WTC11 (cell line): ENCODE results near the gene SNX25. TPM values are rescaled to one million over a fixed set of nuclear protein-coding genes. Genes with fewer than 3 reads are reported as not detected.

Experiments used
- ATAC-seq: fragments of 200-7000 bp; cut with Tn5 transposase; 2 replicates; pipeline ENCODE4 v1.10.0; 2021; ENCODE audit warnings: mild to moderate bottlenecking, moderate library complexity
- CTCF ChIA-PET: fragments of 300-600 bp; sonication (Branson Sonifier 250); formaldehyde crosslinking; loops from one replicate; lab custom pipeline; 2021; ENCODE audit warnings: antibody characterized with exemption; lab: Charles Lee
- POLR2A ChIA-PET: fragments of 350-600 bp; sonication (Branson Sonifier 250); formaldehyde crosslinking; loops from one replicate; lab custom pipeline; 2021; ENCODE audit warnings: antibody characterized with exemption; lab: Charles Lee
- DNase-seq: peaks from one replicate; pipeline ENCODE4 v3.0.0; 2021; ENCODE audit warnings: low spot score
- H3K27ac Mint-ChIP-seq: 2 replicates; pipeline ENCODE4 v1.8.0; 2021; ENCODE audit warnings: mixed read lengths
- H3K27me3 Mint-ChIP-seq: 2 replicates; pipeline ENCODE4 v1.8.0; 2021; ENCODE audit warnings: low read depth, mild to moderate bottlenecking, moderate library complexity, mixed read lengths
- H3K36me3 Mint-ChIP-seq: 2 replicates; pipeline ENCODE4 v1.8.0; 2021; ENCODE audit warnings: mixed read lengths
- H3K4me1 Mint-ChIP-seq: 2 replicates; pipeline ENCODE4 v1.8.0; 2022; ENCODE audit warnings: mixed read lengths
- H3K4me3 Mint-ChIP-seq: 2 replicates; pipeline ENCODE4 v1.8.0; 2021; ENCODE audit warnings: mild to moderate bottlenecking, moderate library complexity, mixed read lengths
- H3K9me3 Mint-ChIP-seq: 2 replicates; pipeline ENCODE4 v1.8.0; 2021; ENCODE audit warnings: mixed read lengths
- CREB1 ChIP-seq: sonication (generic); formaldehyde crosslinking; IDR thresholded peaks from 2 replicates; pipeline ENCODE4 v1.8.0; 2023; ENCODE audit warnings: mild to moderate bottlenecking, missing genetic modification reagents
- CREM ChIP-seq: sonication (generic); formaldehyde crosslinking; IDR thresholded peaks from 2 replicates; pipeline ENCODE4 v1.8.1; 2022; ENCODE audit warnings: mild to moderate bottlenecking, missing genetic modification reagents, moderate library complexity
- ESRRA ChIP-seq: sonication (generic); formaldehyde crosslinking; IDR thresholded peaks from 2 replicates; pipeline ENCODE4 v1.8.1; 2022; ENCODE audit warnings: mild to moderate bottlenecking, missing genetic modification reagents, borderline replicate concordance
- FOXP1 ChIP-seq: sonication (generic); formaldehyde crosslinking; IDR thresholded peaks from 2 replicates; pipeline ENCODE4 v1.8.0; 2022; ENCODE audit warnings: missing genetic modification reagents, mild to moderate bottlenecking, moderate library complexity, borderline replicate concordance
- GRHL2 ChIP-seq: fragments of 250-450 bp; sonication (Bioruptor Pico); IDR thresholded peaks from 2 replicates; pipeline ENCODE4 v1.8.0; 2022; ENCODE audit warnings: mild to moderate bottlenecking, moderate library complexity; ENCODE audit not compliant: insufficient replicate concordance, severe bottlenecking
- KAT7 ChIP-seq: sonication (generic); formaldehyde crosslinking; IDR thresholded peaks from 2 replicates; pipeline ENCODE4 v1.8.1; 2023; ENCODE audit warnings: missing genetic modification reagents, mild to moderate bottlenecking, borderline replicate concordance
- MYBL2 ChIP-seq: sonication (generic); formaldehyde crosslinking; IDR thresholded peaks from 2 replicates; pipeline ENCODE4 v1.8.1; 2023; ENCODE audit warnings: mild to moderate bottlenecking, moderate library complexity, missing genetic modification reagents
- NR2C2 ChIP-seq: sonication (generic); formaldehyde crosslinking; IDR thresholded peaks from 2 replicates; pipeline ENCODE4 v1.8.0; 2022; ENCODE audit warnings: mild to moderate bottlenecking, missing genetic modification reagents
- SOX15 ChIP-seq: fragments of 250-450 bp; sonication (Bioruptor Pico); IDR thresholded peaks from 2 replicates; pipeline ENCODE4 v1.9.0; 2021; ENCODE audit warnings: mild to moderate bottlenecking
- TEAD1 ChIP-seq: sonication (generic); formaldehyde crosslinking; IDR thresholded peaks from 2 replicates; pipeline ENCODE4 v1.8.0; 2022; ENCODE audit warnings: mild to moderate bottlenecking, missing genetic modification reagents
- ZNF219 ChIP-seq: sonication (generic); formaldehyde crosslinking; IDR thresholded peaks from 2 replicates; pipeline ENCODE4 v1.8.0; 2023; ENCODE audit warnings: missing genetic modification reagents, mild to moderate bottlenecking, borderline replicate concordance
- ZNF263 ChIP-seq: sonication (generic); formaldehyde crosslinking; IDR thresholded peaks from 2 replicates; pipeline ENCODE4 v1.8.1; 2022; ENCODE audit warnings: low read depth, mild to moderate bottlenecking, moderate library complexity, missing genetic modification reagents
- ZNF317 ChIP-seq: sonication (generic); formaldehyde crosslinking; IDR thresholded peaks from 2 replicates; pipeline ENCODE4 v1.8.1; 2023; ENCODE audit warnings: low read depth, mild to moderate bottlenecking, moderate library complexity, missing genetic modification reagents, borderline replicate concordance
- ZNF671 ChIP-seq: fragments of 250-450 bp; sonication (Bioruptor Pico); IDR thresholded peaks from 2 replicates; pipeline ENCODE4 v1.8.0; 2021; ENCODE audit warnings: mild to moderate bottlenecking
- total RNA-seq: library from RNA; stranded (reverse); gene quantifications from 3 replicates; pipeline ENCODE4 v1.2.3, GENCODE V29; 2021
- TF ChIP-seq, protein P1 (sequence below): sonication (generic); formaldehyde crosslinking; conservative IDR thresholded peaks from 2 replicates; pipeline ENCODE4 v1.8.1; 2022; ENCODE audit warnings: mild to moderate bottlenecking, missing genetic modification reagents
- TF ChIP-seq, protein P2 (sequence below): sonication (generic); formaldehyde crosslinking; IDR thresholded peaks from 2 replicates; pipeline ENCODE4 v1.8.1; 2023; ENCODE audit warnings: mild to moderate bottlenecking, missing genetic modification reagents
- TF ChIP-seq, protein P3 (sequence below): fragments of 200-600 bp; IDR thresholded peaks from 2 replicates; pipeline ENCODE4 v1.8.0; 2022; ENCODE audit warnings: antibody characterized with exemption
- TF ChIP-seq, protein P4 (sequence below): sonication (generic); formaldehyde crosslinking; IDR thresholded peaks from 2 replicates; pipeline ENCODE4 v1.8.0; 2023; ENCODE audit warnings: mild to moderate bottlenecking, missing genetic modification reagents
- TF ChIP-seq, protein P5 (sequence below): fragments of 250-450 bp; sonication (Bioruptor Pico); IDR thresholded peaks from 2 replicates; pipeline ENCODE4 v1.9.0; 2021; ENCODE audit warnings: mild to moderate bottlenecking
- TF ChIP-seq, protein P6 (sequence below): sonication (generic); formaldehyde crosslinking; IDR thresholded peaks from 2 replicates; pipeline ENCODE4 v1.8.1; 2022; ENCODE audit warnings: mild to moderate bottlenecking, missing genetic modification reagents, moderate library complexity, borderline replicate concordance
- TF ChIP-seq, protein P7 (sequence below): sonication (generic); formaldehyde crosslinking; IDR thresholded peaks from 2 replicates; pipeline ENCODE4 v1.8.0; 2022; ENCODE audit warnings: mild to moderate bottlenecking, missing genetic modification reagents

The SNX25 gene
- total RNA-seq, 1 experiment from 2014 or later: 16.9 TPM

DNA sequence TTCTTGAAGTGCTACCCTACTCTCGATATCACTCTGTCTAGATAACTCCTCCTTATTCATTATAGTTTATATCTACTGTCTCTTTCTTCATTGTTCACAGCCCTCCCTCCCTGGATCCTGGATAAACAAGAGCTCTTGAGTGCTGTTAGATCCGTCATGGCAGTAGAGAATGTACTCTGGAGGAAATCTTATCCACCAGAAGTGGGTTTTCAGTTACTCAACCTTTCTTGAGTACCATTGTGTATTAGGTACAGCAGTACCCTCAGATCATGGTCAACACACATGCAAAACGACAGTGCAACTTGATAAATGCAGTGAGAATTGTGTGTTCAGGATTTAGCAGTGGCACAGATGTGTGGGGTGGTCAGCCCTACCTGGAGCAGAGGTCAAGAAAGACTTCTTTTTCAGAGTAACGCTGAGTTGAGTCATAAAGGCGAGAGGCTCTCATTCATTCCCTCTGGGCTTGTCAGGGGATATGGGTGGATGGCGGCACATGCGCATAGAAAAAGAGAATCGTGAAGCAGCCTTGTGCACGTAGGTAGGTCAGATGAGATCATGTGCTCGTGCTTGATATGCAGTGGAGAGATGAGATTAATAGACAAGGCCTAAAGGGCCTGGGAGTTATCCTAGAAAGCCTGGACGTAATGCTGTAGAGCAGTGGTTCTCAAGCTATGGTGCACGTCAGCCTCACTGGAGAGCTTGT, 89.5 kb downstream of the SNX25 start:
- CTCF ChIA-PET: no interaction called here

DNA sequence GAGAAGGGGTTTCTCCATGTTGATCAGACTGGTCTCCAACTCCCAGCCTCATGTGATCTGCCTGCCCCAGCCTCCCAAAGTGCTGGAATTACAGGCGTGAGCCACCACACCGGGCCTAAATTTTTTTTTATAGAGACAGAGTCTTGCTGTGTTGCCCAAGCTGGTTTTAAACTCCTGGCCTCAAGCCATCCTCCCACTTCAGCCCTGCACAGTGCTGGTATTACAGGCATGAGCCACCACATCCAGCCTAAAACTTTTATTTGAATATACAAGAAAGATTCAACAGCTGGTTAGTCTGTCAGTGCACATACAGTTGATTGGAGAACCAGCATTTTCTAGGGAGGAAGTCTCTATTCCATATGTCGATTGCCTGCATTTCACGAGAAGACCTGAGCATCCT, 95.1 kb downstream of the SNX25 start:
- Mint-ChIP-seq H3K9me3 (no peaks in the 10 kb centered on the region), H3K4me1 (peaks cover 37% of the 10 kb centered on the region), H3K36me3 (peaks cover 4% of the 10 kb centered on the region; the same call in 1 of the 2 replicates), H3K4me3 (no peak overlapping the region), H3K27ac (peak overlapping the region; percentile 3), H3K27me3 (no peaks in the 10 kb centered on the region)
- ChIA-PET CTCF (interaction anchor here (0.9 to 3.7 kb wide), 3 partner anchors 121 to 170 kb away, joined by 4 to 16 read pairs (median 4); no protein-coding TSS in a partner anchor), POLR2A (no interaction called here)
- DNase-seq: no peak
- ATAC-seq: no peak
- TF ChIP-seq ZNF263 (CRISPR knock-in tag) (no peak), CREB1 (no peak), FOXP1 (CRISPR knock-in tag) (no peak), ESRRA (CRISPR knock-in tag) (no peak), KAT7 (CRISPR knock-in tag) (no peak)
- TF ChIP-seq, protein P1, sequence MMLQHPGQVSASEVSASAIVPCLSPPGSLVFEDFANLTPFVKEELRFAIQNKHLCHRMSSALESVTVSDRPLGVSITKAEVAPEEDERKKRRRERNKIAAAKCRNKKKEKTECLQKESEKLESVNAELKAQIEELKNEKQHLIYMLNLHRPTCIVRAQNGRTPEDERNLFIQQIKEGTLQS (CRISPR knock-in tag): no peak
- TF ChIP-seq, protein P2, sequence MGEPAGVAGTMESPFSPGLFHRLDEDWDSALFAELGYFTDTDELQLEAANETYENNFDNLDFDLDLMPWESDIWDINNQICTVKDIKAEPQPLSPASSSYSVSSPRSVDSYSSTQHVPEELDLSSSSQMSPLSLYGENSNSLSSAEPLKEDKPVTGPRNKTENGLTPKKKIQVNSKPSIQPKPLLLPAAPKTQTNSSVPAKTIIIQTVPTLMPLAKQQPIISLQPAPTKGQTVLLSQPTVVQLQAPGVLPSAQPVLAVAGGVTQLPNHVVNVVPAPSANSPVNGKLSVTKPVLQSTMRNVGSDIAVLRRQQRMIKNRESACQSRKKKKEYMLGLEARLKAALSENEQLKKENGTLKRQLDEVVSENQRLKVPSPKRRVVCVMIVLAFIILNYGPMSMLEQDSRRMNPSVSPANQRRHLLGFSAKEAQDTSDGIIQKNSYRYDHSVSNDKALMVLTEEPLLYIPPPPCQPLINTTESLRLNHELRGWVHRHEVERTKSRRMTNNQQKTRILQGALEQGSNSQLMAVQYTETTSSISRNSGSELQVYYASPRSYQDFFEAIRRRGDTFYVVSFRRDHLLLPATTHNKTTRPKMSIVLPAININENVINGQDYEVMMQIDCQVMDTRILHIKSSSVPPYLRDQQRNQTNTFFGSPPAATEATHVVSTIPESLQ (CRISPR knock-in tag): no peak
- TF ChIP-seq, protein P3, sequence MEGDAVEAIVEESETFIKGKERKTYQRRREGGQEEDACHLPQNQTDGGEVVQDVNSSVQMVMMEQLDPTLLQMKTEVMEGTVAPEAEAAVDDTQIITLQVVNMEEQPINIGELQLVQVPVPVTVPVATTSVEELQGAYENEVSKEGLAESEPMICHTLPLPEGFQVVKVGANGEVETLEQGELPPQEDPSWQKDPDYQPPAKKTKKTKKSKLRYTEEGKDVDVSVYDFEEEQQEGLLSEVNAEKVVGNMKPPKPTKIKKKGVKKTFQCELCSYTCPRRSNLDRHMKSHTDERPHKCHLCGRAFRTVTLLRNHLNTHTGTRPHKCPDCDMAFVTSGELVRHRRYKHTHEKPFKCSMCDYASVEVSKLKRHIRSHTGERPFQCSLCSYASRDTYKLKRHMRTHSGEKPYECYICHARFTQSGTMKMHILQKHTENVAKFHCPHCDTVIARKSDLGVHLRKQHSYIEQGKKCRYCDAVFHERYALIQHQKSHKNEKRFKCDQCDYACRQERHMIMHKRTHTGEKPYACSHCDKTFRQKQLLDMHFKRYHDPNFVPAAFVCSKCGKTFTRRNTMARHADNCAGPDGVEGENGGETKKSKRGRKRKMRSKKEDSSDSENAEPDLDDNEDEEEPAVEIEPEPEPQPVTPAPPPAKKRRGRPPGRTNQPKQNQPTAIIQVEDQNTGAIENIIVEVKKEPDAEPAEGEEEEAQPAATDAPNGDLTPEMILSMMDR: no peak

More for the DNA sequence above, 89.5 kb downstream of the SNX25 start:
- no peaks in the 10 kb centered on the region for H3K9me3 Mint-ChIP-seq
- POLR2A ChIA-PET: interaction anchor here (0.6 kb wide), 1 partner anchor 8 kb away, joined by 3 read pairs; no protein-coding TSS in a partner anchor
- peak overlapping the region; percentile 13 for H3K27ac Mint-ChIP-seq
- H3K4me3 Mint-ChIP-seq: no peak overlapping the region
- TF ChIP-seq ZNF219 (CRISPR knock-in tag) (no peak), GRHL2 (CRISPR knock-in tag) (no peak), NR2C2 (CRISPR knock-in tag) (no peak), ESRRA (CRISPR knock-in tag) (no peak), SOX15 (no peak), ZNF317 (no peak), TEAD1 (CRISPR knock-in tag) (no peak), MYBL2 (CRISPR knock-in tag) (no peak), CREB1 (no peak), CREM (CRISPR knock-in tag) (no peak), ZNF671 (CRISPR knock-in tag) (no peak)
- TF ChIP-seq, protein P4, sequence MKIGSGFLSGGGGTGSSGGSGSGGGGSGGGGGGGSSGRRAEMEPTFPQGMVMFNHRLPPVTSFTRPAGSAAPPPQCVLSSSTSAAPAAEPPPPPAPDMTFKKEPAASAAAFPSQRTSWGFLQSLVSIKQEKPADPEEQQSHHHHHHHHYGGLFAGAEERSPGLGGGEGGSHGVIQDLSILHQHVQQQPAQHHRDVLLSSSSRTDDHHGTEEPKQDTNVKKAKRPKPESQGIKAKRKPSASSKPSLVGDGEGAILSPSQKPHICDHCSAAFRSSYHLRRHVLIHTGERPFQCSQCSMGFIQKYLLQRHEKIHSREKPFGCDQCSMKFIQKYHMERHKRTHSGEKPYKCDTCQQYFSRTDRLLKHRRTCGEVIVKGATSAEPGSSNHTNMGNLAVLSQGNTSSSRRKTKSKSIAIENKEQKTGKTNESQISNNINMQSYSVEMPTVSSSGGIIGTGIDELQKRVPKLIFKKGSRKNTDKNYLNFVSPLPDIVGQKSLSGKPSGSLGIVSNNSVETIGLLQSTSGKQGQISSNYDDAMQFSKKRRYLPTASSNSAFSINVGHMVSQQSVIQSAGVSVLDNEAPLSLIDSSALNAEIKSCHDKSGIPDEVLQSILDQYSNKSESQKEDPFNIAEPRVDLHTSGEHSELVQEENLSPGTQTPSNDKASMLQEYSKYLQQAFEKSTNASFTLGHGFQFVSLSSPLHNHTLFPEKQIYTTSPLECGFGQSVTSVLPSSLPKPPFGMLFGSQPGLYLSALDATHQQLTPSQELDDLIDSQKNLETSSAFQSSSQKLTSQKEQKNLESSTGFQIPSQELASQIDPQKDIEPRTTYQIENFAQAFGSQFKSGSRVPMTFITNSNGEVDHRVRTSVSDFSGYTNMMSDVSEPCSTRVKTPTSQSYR (CRISPR knock-in tag): no peak
- TF ChIP-seq, protein P5, sequence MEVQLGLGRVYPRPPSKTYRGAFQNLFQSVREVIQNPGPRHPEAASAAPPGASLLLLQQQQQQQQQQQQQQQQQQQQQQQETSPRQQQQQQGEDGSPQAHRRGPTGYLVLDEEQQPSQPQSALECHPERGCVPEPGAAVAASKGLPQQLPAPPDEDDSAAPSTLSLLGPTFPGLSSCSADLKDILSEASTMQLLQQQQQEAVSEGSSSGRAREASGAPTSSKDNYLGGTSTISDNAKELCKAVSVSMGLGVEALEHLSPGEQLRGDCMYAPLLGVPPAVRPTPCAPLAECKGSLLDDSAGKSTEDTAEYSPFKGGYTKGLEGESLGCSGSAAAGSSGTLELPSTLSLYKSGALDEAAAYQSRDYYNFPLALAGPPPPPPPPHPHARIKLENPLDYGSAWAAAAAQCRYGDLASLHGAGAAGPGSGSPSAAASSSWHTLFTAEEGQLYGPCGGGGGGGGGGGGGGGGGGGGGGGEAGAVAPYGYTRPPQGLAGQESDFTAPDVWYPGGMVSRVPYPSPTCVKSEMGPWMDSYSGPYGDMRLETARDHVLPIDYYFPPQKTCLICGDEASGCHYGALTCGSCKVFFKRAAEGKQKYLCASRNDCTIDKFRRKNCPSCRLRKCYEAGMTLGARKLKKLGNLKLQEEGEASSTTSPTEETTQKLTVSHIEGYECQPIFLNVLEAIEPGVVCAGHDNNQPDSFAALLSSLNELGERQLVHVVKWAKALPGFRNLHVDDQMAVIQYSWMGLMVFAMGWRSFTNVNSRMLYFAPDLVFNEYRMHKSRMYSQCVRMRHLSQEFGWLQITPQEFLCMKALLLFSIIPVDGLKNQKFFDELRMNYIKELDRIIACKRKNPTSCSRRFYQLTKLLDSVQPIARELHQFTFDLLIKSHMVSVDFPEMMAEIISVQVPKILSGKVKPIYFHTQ: no peak
- TF ChIP-seq, protein P6, sequence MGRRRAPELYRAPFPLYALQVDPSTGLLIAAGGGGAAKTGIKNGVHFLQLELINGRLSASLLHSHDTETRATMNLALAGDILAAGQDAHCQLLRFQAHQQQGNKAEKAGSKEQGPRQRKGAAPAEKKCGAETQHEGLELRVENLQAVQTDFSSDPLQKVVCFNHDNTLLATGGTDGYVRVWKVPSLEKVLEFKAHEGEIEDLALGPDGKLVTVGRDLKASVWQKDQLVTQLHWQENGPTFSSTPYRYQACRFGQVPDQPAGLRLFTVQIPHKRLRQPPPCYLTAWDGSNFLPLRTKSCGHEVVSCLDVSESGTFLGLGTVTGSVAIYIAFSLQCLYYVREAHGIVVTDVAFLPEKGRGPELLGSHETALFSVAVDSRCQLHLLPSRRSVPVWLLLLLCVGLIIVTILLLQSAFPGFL (CRISPR knock-in tag): no peak
- TF ChIP-seq, protein P7, sequence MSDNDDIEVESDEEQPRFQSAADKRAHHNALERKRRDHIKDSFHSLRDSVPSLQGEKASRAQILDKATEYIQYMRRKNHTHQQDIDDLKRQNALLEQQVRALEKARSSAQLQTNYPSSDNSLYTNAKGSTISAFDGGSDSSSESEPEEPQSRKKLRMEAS: no peak
- no peaks in the 10 kb centered on the region for H3K27me3 Mint-ChIP-seq
- DNase-seq: no peak
- H3K36me3 Mint-ChIP-seq: peaks cover 5% of the 10 kb centered on the region; the same call in 1 of the 2 replicates
- no peak for ATAC-seq
- H3K4me1 Mint-ChIP-seq: peaks cover 29% of the 10 kb centered on the region
